ENCODE results near the gene AIRE. TPM values are rescaled to one million over a fixed set of nuclear protein-coding genes. Genes with fewer than 3 reads are reported as not detected.
"Not testable (repeated sequence)": the region's sequence is repeated elsewhere in the genome, so short reads cannot be mapped to it uniquely, and the experiment has no call there.

The AIRE gene
- total RNA-seq, 1 donor from 2014 or later: not detected

- H3K36me3 Mint-ChIP-seq (ENCODE audit: insufficient read depth): no peaks in the 10 kb centered on the region
- no peaks in the 10 kb centered on the region for H3K27me3 Mint-ChIP-seq
- peak; percentile 53 for DNase-seq (ENCODE audit: low spot score, unreplicated experiment)
Observed at GRCh38 chr21:44337941-44338895, 52.5 kb downstream of the AIRE start.

GRCh38 chr21:44338971-44339910 lies 53.6 kb downstream of the AIRE start, which contains the start of gene CFAP410:
TSS of gene CFAP410 (minus strand) at chr21:44339390. CDS start at chr21:44339194, 196 bp downstream.
- no peak for TF ChIP-seq CTCF (IDR thresholded peaks at IDR 0.05; ENCODE audit: unreplicated experiment)
- Mint-ChIP-seq H3K36me3 (ENCODE audit: insufficient read depth) (no peaks in the 10 kb centered on the region), H3K27me3 (no peaks in the 10 kb centered on the region), H3K4me3 (ENCODE audit: low read depth) (peak within 1 kb of the TSS; percentile 76), H3K27ac (peak within 1 kb of the TSS; percentile 95), H3K9me3 (ENCODE audit: low read depth) (no peaks in the 10 kb centered on the region), H3K4me1 (ENCODE audit: low read depth) (peaks cover 19% of the 10 kb centered on the region)
- peak; percentile 90 for DNase-seq (ENCODE audit: low spot score, unreplicated experiment)

More at GRCh38 chr21:44337941-44338895, 52.5 kb downstream of the AIRE start:
- Mint-ChIP-seq H3K27ac (peak overlapping the region; percentile 90), H3K9me3 (ENCODE audit: low read depth) (no peaks in the 10 kb centered on the region), H3K4me3 (ENCODE audit: low read depth) (peak overlapping the region; percentile 73), H3K4me1 (ENCODE audit: low read depth) (peaks cover 19% of the 10 kb centered on the region)
- peak; percentile 44 for TF ChIP-seq CTCF (IDR thresholded peaks at IDR 0.05; ENCODE audit: unreplicated experiment)

GRCh38 chr21:44341726-44342458 lies 56.2 kb downstream of the AIRE start:
- not testable (repeated sequence) for H3K9me3 Mint-ChIP-seq (ENCODE audit: low read depth); H3K36me3 Mint-ChIP-seq (ENCODE audit: insufficient read depth); H3K27me3 Mint-ChIP-seq; DNase-seq (ENCODE audit: low spot score, unreplicated experiment); H3K4me3 Mint-ChIP-seq (ENCODE audit: low read depth)
- Mint-ChIP-seq H3K27ac (peak overlapping the region; percentile 49), H3K4me1 (ENCODE audit: low read depth) (peaks cover 19% of the 10 kb centered on the region)

GRCh38 chr21:44342981-44343380 lies 57.3 kb downstream of the AIRE start:
- peaks cover 13% of the 10 kb centered on the region for H3K4me1 Mint-ChIP-seq (ENCODE audit: low read depth)
- not testable (repeated sequence) for H3K9me3 Mint-ChIP-seq (ENCODE audit: low read depth); H3K27ac Mint-ChIP-seq; H3K36me3 Mint-ChIP-seq (ENCODE audit: insufficient read depth); DNase-seq (ENCODE audit: low spot score, unreplicated experiment); H3K4me3 Mint-ChIP-seq (ENCODE audit: low read depth); H3K27me3 Mint-ChIP-seq

GRCh38 chr21:44344541-44345183 lies 59.0 kb downstream of the AIRE start:
- H3K9me3 Mint-ChIP-seq (ENCODE audit: low read depth): no peaks in the 10 kb centered on the region
- H3K4me1 Mint-ChIP-seq (ENCODE audit: low read depth): peaks cover 11% of the 10 kb centered on the region
- H3K27ac Mint-ChIP-seq: no peak overlapping the region
- no peak for TF ChIP-seq CTCF (IDR thresholded peaks at IDR 0.05; ENCODE audit: unreplicated experiment)
- peaks cover 3% of the 10 kb centered on the region for H3K27me3 Mint-ChIP-seq
- no peaks in the 10 kb centered on the region for H3K36me3 Mint-ChIP-seq (ENCODE audit: insufficient read depth)
- no peak for DNase-seq (ENCODE audit: low spot score, unreplicated experiment)
- H3K4me3 Mint-ChIP-seq (ENCODE audit: low read depth): no peak overlapping the region

All from progenitor cell of endocrine pancreas (in vitro differentiated cells).